Neutrophil (primary cell): ENCODE measurements around the gene ATP6V0A1.

Experiments
- H3K27ac ChIP-seq: fragments of 200-600 bp; sonication (generic); 2 replicates; pipeline ENCODE4 v1.5.1; 2016; ENCODE audit warnings: mild to moderate bottlenecking, moderate library complexity
- H3K27me3 ChIP-seq: fragments of 200-600 bp; sonication (generic); 2 replicates; pipeline ENCODE4 v1.6.0; 2016; ENCODE audit warnings: mild to moderate bottlenecking
- H3K36me3 ChIP-seq: fragments of 200-600 bp; sonication (generic); 2 replicates; pipeline ENCODE4 v1.5.1; 2017
- H3K4me1 ChIP-seq, 2 experiments: fragments of 200-600 bp in 1 of 2; sonication (generic) in 1 of 2; 1 replicate in 1 of 2; 2 replicates in 1 of 2; pipeline versions ENCODE4 v1.5.1 to v1.6.1; 2013 to 2016; ENCODE audit warnings: low read depth in 1 of 2, low read length in 1 of 2, mild to moderate bottlenecking in 1 of 2, moderate library complexity in 1 of 2; ENCODE audit not compliant: control insufficient read depth in 1 of 2, insufficient read depth in 1 of 2
- H3K4me3 ChIP-seq, 2 experiments: fragments of 200-600 bp in 1 of 2; sonication (generic) in 1 of 2; 1 replicate in 1 of 2; 2 replicates in 1 of 2; pipeline ENCODE4 v1.5.1; 2013 to 2016; ENCODE audit warnings: low read depth in 1 of 2, low read length in 1 of 2, mild to moderate bottlenecking in 1 of 2, moderate library complexity in 1 of 2
- H3K9me3 ChIP-seq: fragments of 200-600 bp; sonication (generic); 2 replicates; pipeline ENCODE4 v1.5.1; 2016
- CTCF ChIP-seq: fragments of 200-600 bp; sonication (generic); IDR thresholded peaks from 2 replicates; pipeline ENCODE4 v1.5.1; 2016; ENCODE audit warnings: antibody characterized with exemption

Gene ATP6V0A1

GRCh38 chr17:42521666-42522262 lies 63.1 kb downstream of the ATP6V0A1 start:
- Histone ChIP-seq H3K27ac (no peak overlapping the region), H3K4me3 (no peak overlapping the region), H3K36me3 (peaks cover 60% of the 10 kb centered on the region), H3K27me3 (no peaks in the 10 kb centered on the region), H3K4me1 (peaks cover 41% of the 10 kb centered on the region in 2 experiments), H3K9me3 (no peaks in the 10 kb centered on the region)
- TF ChIP-seq CTCF: no peak

- Histone ChIP-seq H3K36me3 (peaks cover 54% of the 10 kb centered on the region), H3K27ac (no peak overlapping the region), H3K4me1 (peaks cover 39% of the 10 kb centered on the region in 2 experiments), H3K27me3 (no peaks in the 10 kb centered on the region), H3K9me3 (no peaks in the 10 kb centered on the region), H3K4me3 (no peak overlapping the region)
- no peak for TF ChIP-seq CTCF
Observed at GRCh38 chr17:42522263-42522790, 63.6 kb downstream of the ATP6V0A1 start.

DNA sequence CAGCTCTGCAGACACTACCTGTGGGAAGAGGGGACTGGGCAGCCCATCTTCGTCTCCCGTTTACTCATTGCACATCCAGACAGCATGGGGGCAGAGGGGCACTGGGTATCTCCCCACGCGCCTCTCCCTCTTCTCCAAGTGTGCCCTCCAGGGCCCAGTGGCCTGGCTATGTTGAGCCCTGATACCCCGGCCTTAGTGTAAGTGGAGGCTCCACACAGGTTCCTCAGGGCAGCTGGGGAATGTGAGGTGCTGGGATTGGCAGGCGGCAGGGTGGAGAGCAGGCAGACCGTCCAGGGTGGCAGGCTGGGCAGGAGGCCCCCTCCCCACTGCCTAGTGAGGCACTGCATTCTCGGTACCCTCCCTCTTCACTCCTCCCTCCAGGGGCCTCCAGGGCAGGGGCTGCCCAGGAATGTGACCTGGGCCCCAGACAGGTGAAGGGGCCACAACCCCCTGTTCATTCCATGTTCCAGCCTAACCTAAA lies 64.2 kb downstream of the ATP6V0A1 start:
- H3K27me3 ChIP-seq: no peaks in the 10 kb centered on the region
- no peak for TF ChIP-seq CTCF
- no peak overlapping the region for H3K4me3 ChIP-seq
- H3K27ac ChIP-seq: no peak overlapping the region
- peaks cover 35 to 38% of the 10 kb centered on the region in 2 experiments for H3K4me1 ChIP-seq
- peaks cover 50% of the 10 kb centered on the region for H3K36me3 ChIP-seq
- H3K9me3 ChIP-seq: no peaks in the 10 kb centered on the region

- Histone ChIP-seq H3K27me3 (no peaks in the 10 kb centered on the region), H3K4me3 (no peak overlapping the region), H3K27ac (no peak overlapping the region), H3K36me3 (peaks cover 34% of the 10 kb centered on the region), H3K9me3 (no peaks in the 10 kb centered on the region), H3K4me1 (peaks cover 25 to 31% of the 10 kb centered on the region in 2 experiments)
- TF ChIP-seq CTCF: no peak
Observed at GRCh38 chr17:42525221-42525620, 66.5 kb downstream of the ATP6V0A1 start.

GRCh38 chr17:42526031-42526444 lies 67.4 kb downstream of the ATP6V0A1 start:
- no peaks in the 10 kb centered on the region for H3K27me3 ChIP-seq
- no peaks in the 10 kb centered on the region for H3K9me3 ChIP-seq
- no peak for TF ChIP-seq CTCF
- peaks cover 22 to 33% of the 10 kb centered on the region in 2 experiments for H3K4me1 ChIP-seq
- H3K4me3 ChIP-seq: no peak overlapping the region
- peaks cover 28% of the 10 kb centered on the region for H3K36me3 ChIP-seq
- no peak overlapping the region for H3K27ac ChIP-seq
